K562 (cell line): Measurements from ENCODE around the gene C18orf32. TPM values are rescaled to one million over a fixed set of nuclear protein-coding genes. Genes with fewer than 3 reads are reported as not detected.

Experiments used
- ATAC-seq: fragments of 200-7000 bp; cut with Tn5 transposase; 3 replicates; pipeline ENCODE4 v1.9.1; 2020; ENCODE audit warnings: moderate library complexity
- BruUV-seq: library from RNA; stranded (reverse); fragments of 400-500 nt; replicated peaks from 2 replicates; lab custom pipeline; 2021; lab: Mats Ljungman, UMichigan
- CTCF ChIA-PET: fragments of 300-600 bp; formaldehyde crosslinking; extraction: SDS; loops from one replicate; lab custom pipeline; 2021; ENCODE audit warnings: low intra/inter-chr PET ratio; lab: Yijun Ruan, JAX
- POLR2A ChIA-PET: fragments of 300-600, 350-650 bp; sonication (Branson Sonifier 250); formaldehyde crosslinking; extraction: SDS; loops from one replicate; lab custom pipeline; 2021; ENCODE audit warnings: antibody characterized with exemption, inconsistent platforms; lab: Yijun Ruan, JAX
- DNase-seq, 4 experiments: peaks; one replicate each; pipeline versions ENCODE4 v3.0.0 to v3.0.0-alpha.2; 2011 to 2018; ENCODE audit warnings: low spot score in 3 of 4, mixed read lengths in 3 of 4; ENCODE audit errors: extremely low read depth in 1 of 4
- FAIRE-seq: peaks from 2 replicates; lab custom pipeline; 2011; peaks lifted over from hg19 to GRCh38; lab: Jason Lieb, UNC
- H2AFZ ChIP-seq: 2 replicates; pipeline ENCODE4 v1.6.0; 2011; ENCODE audit warnings: low read depth, low read length, control low read depth, inconsistent platforms
- H3K27ac ChIP-seq: fragments of 200-600 bp; 3 replicates; pipeline ENCODE4 v1.8.0; 2011; ENCODE audit warnings: low read depth, mild to moderate bottlenecking, control low read depth, inconsistent platforms, low read length, moderate library complexity, mixed read lengths; ENCODE audit errors: extremely low read depth
- H3K27me3 ChIP-seq, 2 experiments: fragments of 300-600 bp in 1 of 2; 2 replicates in 1 of 2; 3 replicates in 1 of 2; pipeline versions ENCODE4 v1.6.0 to v1.8.0; 2011; ENCODE audit warnings: inconsistent platforms in 2 of 2, low read length in 2 of 2, mild to moderate bottlenecking in 1 of 2, mixed read lengths in 1 of 2, moderate library complexity in 1 of 2; ENCODE audit not compliant: control insufficient read depth in 2 of 2, insufficient read depth in 2 of 2
- H3K36me3 ChIP-seq: fragments of 300-600 bp; 3 replicates; pipeline ENCODE4 v1.8.0; 2011; ENCODE audit warnings: mild to moderate bottlenecking, low read length, inconsistent platforms; ENCODE audit not compliant: control insufficient read depth, insufficient read depth
- H3K4me1 ChIP-seq, 2 experiments: fragments of 200-600 bp in 1 of 2; replicated peaks in 1 of 2; 2 replicates in 1 of 2; 3 replicates in 1 of 2; pipeline versions ENCODE4 v1.5.1 to v1.8.0; 2011; ENCODE audit warnings: inconsistent platforms in 2 of 2, low read length in 2 of 2, mild to moderate bottlenecking in 1 of 2, mixed read lengths in 1 of 2, moderate library complexity in 1 of 2; ENCODE audit not compliant: control insufficient read depth in 2 of 2, insufficient read depth in 2 of 2
- H3K4me2 ChIP-seq: 2 replicates; pipeline ENCODE4 v1.6.1; 2011; ENCODE audit warnings: low read length, control low read depth, inconsistent platforms, mixed read lengths; ENCODE audit not compliant: insufficient read depth
- H3K4me3 ChIP-seq: fragments of 200-600 bp; sonication (generic), shearing (Covaris generic); 2 replicates; pipeline ENCODE4 v1.5.1; 2016; ENCODE audit warnings: control low read depth, inconsistent platforms
- H3K79me2 ChIP-seq: fragments of 200-600 bp; 3 replicates; pipeline ENCODE4 v1.8.0; 2011; ENCODE audit warnings: low read length, inconsistent platforms; ENCODE audit not compliant: control insufficient read depth, insufficient read depth
- H3K9ac ChIP-seq, 2 experiments: 2 replicates each; pipeline versions ENCODE4 v1.6.0 to v1.6.1; 2011; ENCODE audit warnings: low read depth in 2 of 2, low read length in 2 of 2, control low read depth in 1 of 2, inconsistent platforms in 1 of 2, mild to moderate bottlenecking in 1 of 2, mixed read lengths in 1 of 2; ENCODE audit not compliant: insufficient read depth in 1 of 2
- H3K9me1 ChIP-seq: one replicate; pipeline ENCODE4 v1.6.0; 2011; ENCODE audit warnings: inconsistent platforms, mild to moderate bottlenecking, low read length, moderate library complexity; ENCODE audit not compliant: control insufficient read depth, insufficient read depth
- H3K9me3 ChIP-seq: replicated peaks from 2 replicates; pipeline ENCODE4 v1.5.1; 2011; ENCODE audit warnings: low read depth, low read length, inconsistent platforms; ENCODE audit not compliant: control insufficient read depth, insufficient read depth
- H4K20me1 ChIP-seq: replicated peaks from 2 replicates; pipeline ENCODE4 v1.6.1; 2011; ENCODE audit warnings: low read length, inconsistent platforms, mixed read lengths; ENCODE audit not compliant: control insufficient read depth, insufficient read depth
- ARID1B ChIP-seq: fragments of 450-650 bp; IDR thresholded peaks from 2 replicates; pipeline ENCODE4 v1.6.1; 2016; ENCODE audit warnings: antibody characterized with exemption, mild to moderate bottlenecking, inconsistent platforms
- BRF2 ChIP-seq: IDR thresholded peaks from 3 replicates; pipeline ENCODE4 v1.6.1; 2011; ENCODE audit warnings: borderline replicate concordance, mild to moderate bottlenecking; ENCODE audit not compliant: insufficient read length, insufficient read depth
- GATAD2B ChIP-seq: fragments of 450-650 bp; IDR thresholded peaks from 2 replicates; pipeline ENCODE4 v1.6.1; 2017; ENCODE audit warnings: mild to moderate bottlenecking, borderline replicate concordance
- HDGF ChIP-seq: fragments of 450-650 bp; IDR thresholded peaks from 2 replicates; pipeline ENCODE4 v1.6.1; 2016
- KDM2B ChIP-seq: fragments of 250-450 bp; sonication (Bioruptor Pico); IDR thresholded peaks from 2 replicates; pipeline ENCODE4 v1.8.0; 2021; ENCODE audit warnings: mild to moderate bottlenecking, moderate library complexity
- PRPF4 ChIP-seq: fragments of 200-400 bp; formaldehyde crosslinking; IDR thresholded peaks from one replicate; pipeline ENCODE4 v1.6.1; 2017; ENCODE audit warnings: low read length, low read depth, mild to moderate bottlenecking; ENCODE audit not compliant: insufficient read depth, poor library complexity, severe bottlenecking
- PYGO2 ChIP-seq: fragments of 450-650 bp; IDR thresholded peaks from 2 replicates; pipeline ENCODE4 v1.6.1; 2016; ENCODE audit warnings: mild to moderate bottlenecking, missing genetic modification characterization, moderate library complexity, missing compliant biosample characterization
- RUNX1 ChIP-seq: sonication (generic); IDR thresholded peaks from 2 replicates; pipeline ENCODE4 v1.6.1; 2016; ENCODE audit warnings: antibody characterized with exemption, low read depth
- UBTF ChIP-seq, 2 experiments: IDR thresholded peaks; 2 replicates each; pipeline ENCODE4 v1.6.1; 2012; ENCODE audit warnings: improper control_type of control experiment in 2 of 2, low read depth in 2 of 2, low read length in 2 of 2, borderline replicate concordance in 1 of 2
- ZKSCAN3 ChIP-seq: fragments of 250-450 bp; sonication (Bioruptor Pico); IDR thresholded peaks from 2 replicates; pipeline ENCODE4 v1.4.0; 2020
- ZNF133 ChIP-seq: fragments of 250-450 bp; sonication (Bioruptor Pico); IDR thresholded peaks from 2 replicates; pipeline ENCODE4 v1.4.0; 2020; ENCODE audit warnings: mild to moderate bottlenecking
- ZNF316 ChIP-seq: fragments of 450-650 bp; IDR thresholded peaks from 2 replicates; pipeline ENCODE4 v1.6.1; 2016
- WGBS: fragments of 100-300 bp; shearing (Covaris generic); methylation state at CpG from one replicate; pipeline ENCODE4 v1.1.6; 2016; ENCODE audit warnings: low coverage, mixed read lengths; ENCODE audit not compliant: insufficient coverage; ENCODE audit errors: missing lambda C conversion rate; 5-methylcytosine and 5-hydroxymethylcytosine counted together
- in situ Hi-C: fragments of 300-500 bp; cut with MboI; formaldehyde crosslinking; loops from 4 replicates; pipeline ENCODE4 v1.15.0; 2018; ENCODE audit warnings: inconsistent platforms, mixed read lengths
- intact Hi-C: fragments of 100-400 bp; cut with micrococcal nuclease; formaldehyde crosslinking; loops from 2 replicates; pipeline ENCODE4 v1.14.2; 2022
- polyA plus RNA-seq, 8 experiments: library from polyadenylated mRNA; depleted of rRNA in 4 of 8; stranded (reverse) in 5 of 8; unstranded in 3 of 8; fragments of >200 nt; fragmentation: Nextera tagmentation in 2 of 8; fragmentation: Illumina TruSeq in 1 of 8; extraction: Ambion mirVana in 2 of 8; extraction: Trizol in 1 of 8; gene quantifications; 2 replicates each; pipeline versions ENCODE4 v1.2.1 to v1.2.3, GENCODE V29; 2011 to 2014; ENCODE audit warnings: inconsistent platforms in 1 of 8, missing spikeins in 1 of 8
- total RNA-seq, 7 experiments: library from RNA; depleted of rRNA in 6 of 7; stranded (reverse); fragments of >200 nt in 6 of 7; fragmentation: Illumina TruSeq in 2 of 7; extraction: Trizol in 2 of 7; gene quantifications; 2 replicates each; pipeline versions ENCODE4 v1.2.1 to v1.2.3, GENCODE V29; 2011 to 2021; ENCODE audit warnings: low replicate concordance in 1 of 7

C18orf32 gene
- total and polyA plus RNA-seq, 9 of the 15 experiments (the other 6 are each of a cell fraction or from before 2014, with no cell fraction given) = 8.5 to 35.0 (median 20.4) TPM

GRCh38 chr18:49446481-49446880 lies 40.6 kb downstream of the C18orf32 start (continued):
- TF ChIP-seq KDM2B (no peak), HDGF (no peak)

GRCh38 chr18:49444581-49444980 lies 42.5 kb downstream of the C18orf32 start:
- Histone ChIP-seq H2AFZ (no peak overlapping the region), H3K79me2 (peaks cover 4% of the 10 kb centered on the region; the same call in 2 of the 3 replicates), H3K4me1 (no peaks in the 10 kb centered on the region), H3K9me3 (peaks cover 3% of the 10 kb centered on the region; the same call in 1 of the 2 replicates), H3K9me1 (no peaks in the 10 kb centered on the region), H4K20me1 (no peaks in the 10 kb centered on the region), H3K27me3 (no peaks in the 10 kb centered on the region), H3K36me3 (no peaks in the 10 kb centered on the region), H3K4me3 (no peak overlapping the region), H3K4me2 (no peak overlapping the region), H3K9ac (no peak overlapping the region), H3K27ac (no peak overlapping the region)
- no TSS peak for BruUV-seq
- FAIRE-seq (no peak), ATAC-seq (no peak), DNase-seq (no peak)
- in situ Hi-C loops (loop anchor here (25.0 kb wide), 1 partner anchor 757 kb away; no protein-coding TSS in a partner anchor), intact Hi-C loops (no loop called here)
- POLR2A ChIA-PET = no interaction called here
- 60% methylated on average over 3 of the region's 3 CpGs for WGBS
- TF ChIP-seq RUNX1 = no peak
- CTCF ChIA-PET = no interaction called here

- POLR2A ChIA-PET = no interaction called here
- TF ChIP-seq ZNF133 (CRISPR knock-in tag) (no peak), ZKSCAN3 (CRISPR knock-in tag) (no peak), ZNF316 (no peak), PRPF4 (no peak), GATAD2B (no peak), BRF2 (no peak), ARID1B (no peak), PYGO2 (tag) (no peak), UBTF (IDR thresholded peaks at IDR 0.05; ENCODE audit: borderline replicate concordance in 1 of 2, low read depth in 2 of 2, low read length in 2 of 2) (no peak)
These were observed 43.2 kb downstream of the C18orf32 start for GRCh38 chr18:49443837-49444236.

More at GRCh38 chr18:49443837-49444236, 43.2 kb downstream of the C18orf32 start:
- no peaks in the 10 kb centered on the region; the same call in 1 of the 2 replicates for H4K20me1 ChIP-seq
- DNase-seq (no peak), FAIRE-seq (no peak), ATAC-seq (no peak)
- H3K4me2 ChIP-seq = no peak overlapping the region
- H3K27ac ChIP-seq = no peak overlapping the region
- peaks cover 4% of the 10 kb centered on the region; the same call in 2 of the 3 replicates for H3K79me2 ChIP-seq
- intact Hi-C loops = no loop called here
- 72% methylated on average over 2 of the region's 2 CpGs for WGBS
- H3K36me3 ChIP-seq = no peaks in the 10 kb centered on the region
- H3K4me1 ChIP-seq = no peaks in the 10 kb centered on the region
- peaks cover 3% of the 10 kb centered on the region; the same call in 1 of the 2 replicates for H3K9me3 ChIP-seq
- no TSS peak for BruUV-seq
- in situ Hi-C loops = loop anchor here (25.0 kb wide), 1 partner anchor 757 kb away; no protein-coding TSS in a partner anchor
- no peak overlapping the region for H2AFZ ChIP-seq
- H3K27me3 ChIP-seq = no peaks in the 10 kb centered on the region
- no peak overlapping the region for H3K4me3 ChIP-seq
- CTCF ChIA-PET = no interaction called here
- no peak overlapping the region for H3K9ac ChIP-seq
- H3K9me1 ChIP-seq = no peaks in the 10 kb centered on the region
